HG03342 (cell line): ENCODE data around the gene KRTAP9-7.

Experiments used
- ATAC-seq: cut with Tn5 transposase; IDR thresholded peaks from one replicate; pipeline ENCODE4 v1.9.1; 2021; ENCODE audit warnings: mild to moderate bottlenecking, moderate library complexity; ENCODE audit not compliant: unreplicated experiment

The KRTAP9-7 gene

GRCh38 chr17:41318231-41318630, 42.7 kb downstream of the KRTAP9-7 start:
- ATAC-seq, result no peak

GRCh38 chr17:41322094-41322902, 46.8 kb downstream of the KRTAP9-7 start:
- ATAC-seq, result no peak

GRCh38 chr17:41322903-41323895, 47.7 kb downstream of the KRTAP9-7 start:
- no peak for ATAC-seq

- ATAC-seq, result no peak
Measured at GRCh38 chr17:41324180-41325075, 48.9 kb downstream of the KRTAP9-7 start.

- ATAC-seq, result no peak
Measured at GRCh38 chr17:41325126-41325525, 49.6 kb downstream of the KRTAP9-7 start.

- ATAC-seq, result no peak
Measured at GRCh38 chr17:41325611-41326010, 50.1 kb downstream of the KRTAP9-7 start.
